Testis (tissue), 3 donors: Measurements from ENCODE around the gene ZNF76. TPM values are rescaled to one million over a fixed set of nuclear protein-coding genes. Genes with fewer than 3 reads are reported as not detected.

Experiments
- DNase-seq: peaks from one replicate; pipeline ENCODE4 v3.0.0-alpha.2; 2019
- H3K27ac ChIP-seq, 2 donors: fragments of 200-600 bp; sonication (generic); one replicate each; pipeline ENCODE4 v1.5.1; 2019
- H3K27me3 ChIP-seq: fragments of 200-600 bp; sonication (generic); one replicate; pipeline ENCODE4 v1.5.1; 2019
- H3K36me3 ChIP-seq: fragments of 200-600 bp; sonication (generic); one replicate; pipeline ENCODE4 v1.5.1; 2017; ENCODE audit warnings: low read depth; ENCODE audit errors: missing control alignments
- H3K4me1 ChIP-seq: fragments of 200-600 bp; sonication (generic); one replicate; pipeline ENCODE4 v1.5.1; 2019
- H3K4me3 ChIP-seq, 2 donors: fragments of 200-600 bp; sonication (generic); one replicate each; pipeline ENCODE4 v1.5.1; 2017 to 2019
- H3K9me3 ChIP-seq: fragments of 200-600 bp; sonication (generic); one replicate; pipeline ENCODE4 v1.5.1; 2017
- CTCF ChIP-seq, 3 experiments: fragments of 450-650 bp in 2 of 3; fragments of 200-600 bp in 1 of 3; sonication (generic) in 1 of 3; IDR thresholded peaks; one replicate each; pipeline ENCODE4 v1.5.1; 2016 to 2019; ENCODE audit warnings: antibody characterized with exemption in 3 of 3, mild to moderate bottlenecking in 2 of 3, moderate library complexity in 1 of 3
- POLR2A ChIP-seq: fragments of 450-650 bp; IDR thresholded peaks from one replicate; pipeline ENCODE4 v1.6.1; 2017; ENCODE audit warnings: antibody characterized with exemption, mild to moderate bottlenecking, moderate library complexity
- WGBS, 2 donors: methylation state at CpG; one replicate each; pipeline ENCODE4 v1.1.5; 2018; 5-methylcytosine and 5-hydroxymethylcytosine counted together
- intact Hi-C: fragments of 100-400 bp; cut with DNase I; formaldehyde crosslinking; loops from one replicate; pipeline ENCODE4 v1.15.1; 2023; ENCODE audit warnings: low total_unique reads
- polyA plus RNA-seq: library from polyadenylated mRNA; stranded (reverse); fragments of 350-450 nt; fragmentation: Illumina TruSeq; extraction: RNeasy Lipid Tissue Mini Kit (QIAGEN cat#74804); gene quantifications from one replicate; pipeline ENCODE4 v1.2.3, GENCODE V29; 2014; ENCODE audit warnings: low read depth, low replicate concordance; ENCODE audit not compliant: insufficient read depth
- total RNA-seq, 2 donors: library from RNA; depleted of rRNA; stranded (reverse); fragments of >200 nt; gene quantifications; one replicate each; pipeline ENCODE4 v1.2.3, GENCODE V29; 2016

ZNF76 gene
- total and polyA plus RNA-seq, 3 donors from 2014 or later, result 76.9 to 97.3 (median 81.3) TPM

- H3K27ac ChIP-seq, result no peak overlapping the region
- intact Hi-C loops, result no loop called here
- TF ChIP-seq CTCF (IDR thresholded peaks at IDR 0.05) (no peak), POLR2A (no peak)
- no peaks in the 10 kb centered on the region for H3K36me3 ChIP-seq
- H3K4me1 ChIP-seq, result peaks cover 5% of the 10 kb centered on the region
- DNase-seq, result peak; percentile 82
- H3K27me3 ChIP-seq, result no peaks in the 10 kb centered on the region
- 12 to 15% methylated on average over 40 to 55 of the region's 55 CpGs for WGBS, 2 donors
- H3K9me3 ChIP-seq, result no peaks in the 10 kb centered on the region
- H3K4me3 ChIP-seq, result peak overlapping the region; percentile 43 to 59
Measured at GRCh38 chr6:35318196-35319171, 58.9 kb downstream of the ZNF76 start.

GRCh38 chr6:35319346-35320030, 60.0 kb downstream of the ZNF76 start:
- 77 to 79% methylated on average over 12 to 20 of the region's 20 CpGs for WGBS, 2 donors
- TF ChIP-seq CTCF (IDR thresholded peaks at IDR 0.05) (no peak), POLR2A (no peak)
- Histone ChIP-seq H3K4me1 (peaks cover 5% of the 10 kb centered on the region), H3K27ac (no peak overlapping the region), H3K4me3 (no peak overlapping the region), H3K9me3 (no peaks in the 10 kb centered on the region), H3K27me3 (no peaks in the 10 kb centered on the region), H3K36me3 (no peaks in the 10 kb centered on the region)
- intact Hi-C loops, result no loop called here
- DNase-seq, result no peak

GRCh38 chr6:35320031-35320410, 60.5 kb downstream of the ZNF76 start:
- no peak overlapping the region for H3K27ac ChIP-seq
- intact Hi-C loops, result no loop called here
- WGBS, 2 donors, result 70 to 90% methylated on average over 2 of the region's 2 CpGs
- DNase-seq, result no peak
- no peak overlapping the region for H3K4me3 ChIP-seq
- H3K27me3 ChIP-seq, result no peaks in the 10 kb centered on the region
- H3K4me1 ChIP-seq, result peaks cover 5% of the 10 kb centered on the region
- no peaks in the 10 kb centered on the region for H3K9me3 ChIP-seq
- TF ChIP-seq CTCF (IDR thresholded peaks at IDR 0.05), result no peak
- no peak for TF ChIP-seq POLR2A
- no peaks in the 10 kb centered on the region for H3K36me3 ChIP-seq

- no peaks in the 10 kb centered on the region for H3K9me3 ChIP-seq
Measured at GRCh38 chr6:35321091-35321490, 61.6 kb downstream of the ZNF76 start.

More at GRCh38 chr6:35321091-35321490, 61.6 kb downstream of the ZNF76 start:
- Histone ChIP-seq H3K27me3 (no peaks in the 10 kb centered on the region), H3K36me3 (no peaks in the 10 kb centered on the region), H3K27ac (no peak overlapping the region), H3K4me3 (no peak overlapping the region), H3K4me1 (peaks cover 5% of the 10 kb centered on the region)
- WGBS, 2 donors, result 87 to 94% methylated on average over 4 to 8 of the region's 8 CpGs
- TF ChIP-seq CTCF (IDR thresholded peaks at IDR 0.05) (no peak), POLR2A (no peak)
- DNase-seq, result no peak
- intact Hi-C loops, result no loop called here
